H1 (cell line): Measurements from ENCODE around the gene GPATCH4. TPM values are rescaled to one million over a fixed set of nuclear protein-coding genes. Genes with fewer than 3 reads are reported as not detected.

ENCODE experiments used
- CTCF ChIA-PET: fragments of 300-600 bp; sonication (Branson Sonifier 250); formaldehyde crosslinking; loops from one replicate; lab custom pipeline; 2021; ENCODE audit not compliant: partially characterized antibody; lab: Charles Lee
- POLR2A ChIA-PET: fragments of 300-600 bp; sonication (Branson Sonifier 250); formaldehyde crosslinking; loops from one replicate; lab custom pipeline; 2021; ENCODE audit warnings: inconsistent platforms; ENCODE audit not compliant: partially characterized antibody; lab: Charles Lee
- DNase-seq, 2 experiments: peaks; one replicate each; pipeline versions ENCODE4 v3.0.0 to v3.0.0-alpha.2; 2010 to 2022; ENCODE audit warnings: low spot score in 2 of 2, low read depth in 1 of 2, mixed read lengths in 1 of 2
- FAIRE-seq: peaks from 2 replicates; lab custom pipeline; 2011; peaks lifted over from hg19 to GRCh38; lab: Jason Lieb, UNC
- H2AFZ ChIP-seq: 2 replicates; pipeline ENCODE4 v1.8.1; 2012; ENCODE audit warnings: low read length, inconsistent platforms
- H2AK5ac ChIP-seq: 2 replicates; pipeline ENCODE4 v1.6.1; 2013; ENCODE audit warnings: low read depth, low read length
- H2BK120ac ChIP-seq: replicated peaks from 2 replicates; pipeline ENCODE3; 2013; ENCODE audit warnings: low read depth, low read length, inconsistent platforms
- H2BK12ac ChIP-seq: 2 replicates; pipeline ENCODE4 v1.6.1; 2013; ENCODE audit warnings: low read depth, low read length
- H2BK15ac ChIP-seq: 2 replicates; pipeline ENCODE4 v1.6.1; 2013; ENCODE audit warnings: low read length
- H2BK20ac ChIP-seq: 2 replicates; pipeline ENCODE4 v1.6.1; 2013; ENCODE audit warnings: low read length
- H2BK5ac ChIP-seq: 2 replicates; pipeline ENCODE4 v1.6.1; 2013; ENCODE audit warnings: low read depth, low read length
- H3K14ac ChIP-seq: 2 replicates; pipeline ENCODE4 v1.6.1; 2013; ENCODE audit warnings: inconsistent platforms; ENCODE audit not compliant: insufficient read length
- H3K18ac ChIP-seq: 2 replicates; pipeline ENCODE4 v1.6.1; 2013; ENCODE audit warnings: low read length; ENCODE audit errors: extremely low read depth
- H3K23ac ChIP-seq: 2 replicates; pipeline ENCODE4 v1.6.1; 2013; ENCODE audit warnings: inconsistent platforms; ENCODE audit not compliant: insufficient read length
- H3K23me2 ChIP-seq: 2 replicates; pipeline ENCODE4 v1.6.1; 2013; ENCODE audit warnings: low read depth, low read length
- H3K27ac ChIP-seq: 2 replicates; pipeline ENCODE4 v1.6.1; 2011; ENCODE audit warnings: low read depth, low read length, inconsistent platforms
- H3K27me3 ChIP-seq, 4 experiments: replicated peaks in 1 of 4; 1 replicate in 1 of 4; 2 replicates in 3 of 4; pipeline versions ENCODE4 v1.6.1 to v1.8.1; 2011 to 2013; ENCODE audit warnings: low read length in 3 of 4, mild to moderate bottlenecking in 3 of 4, inconsistent platforms in 2 of 4, mixed read lengths in 2 of 4, moderate library complexity in 1 of 4; ENCODE audit not compliant: control insufficient read depth in 3 of 4, insufficient read depth in 3 of 4; ENCODE audit errors: extremely low read depth in 1 of 4
- H3K36me3 ChIP-seq, 4 experiments: 2 replicates each; pipeline versions ENCODE4 v1.6.1 to v1.8.1; 2011 to 2013; ENCODE audit warnings: mild to moderate bottlenecking in 4 of 4, low read length in 3 of 4, moderate library complexity in 2 of 4, control low read depth in 1 of 4, inconsistent platforms in 1 of 4; ENCODE audit not compliant: insufficient read depth in 4 of 4, control insufficient read depth in 2 of 4
- H3K4ac ChIP-seq: replicated peaks from 2 replicates; pipeline ENCODE3; 2013; ENCODE audit warnings: low read length, low read depth, mixed read lengths, inconsistent platforms; ENCODE audit not compliant: insufficient read length
- H3K4me1 ChIP-seq, 4 experiments: replicated peaks in 1 of 4; 1 replicate in 1 of 4; 2 replicates in 3 of 4; pipeline versions ENCODE4 v1.6.1 to v1.8.1; 2011 to 2013; ENCODE audit warnings: low read length in 3 of 4, inconsistent platforms in 2 of 4, mixed read lengths in 1 of 4; ENCODE audit not compliant: insufficient read depth in 4 of 4, control insufficient read depth in 3 of 4
- H3K4me2 ChIP-seq, 2 experiments: 2 replicates each; pipeline versions ENCODE4 v1.6.1 to v1.8.1; 2011 to 2013; ENCODE audit warnings: low read depth in 2 of 2, low read length in 2 of 2, control low read depth in 1 of 2, inconsistent platforms in 1 of 2, mild to moderate bottlenecking in 1 of 2; ENCODE audit not compliant: insufficient read depth in 1 of 2
- H3K4me3 ChIP-seq, 4 experiments: fragments of 200-600, 300-600 bp in 1 of 4; sonication (generic), shearing (Covaris generic), sonication (Bioruptor Twin) in 1 of 4; 2 replicates each; pipeline versions ENCODE4 v1.5.1 to v1.8.1; 2011 to 2016; ENCODE audit warnings: low read length in 4 of 4, low read depth in 3 of 4, control low read depth in 2 of 4, inconsistent platforms in 2 of 4, mild to moderate bottlenecking in 2 of 4, mixed read lengths in 1 of 4, moderate library complexity in 1 of 4; ENCODE audit not compliant: insufficient read depth in 2 of 4; ENCODE audit errors: extremely low read depth in 1 of 4
- H3K56ac ChIP-seq: replicated peaks from 2 replicates; pipeline ENCODE3; 2013; ENCODE audit warnings: low read depth, mild to moderate bottlenecking, mixed read lengths, low read length, inconsistent platforms; ENCODE audit not compliant: insufficient read length
- H3K79me1 ChIP-seq: 2 replicates; pipeline ENCODE4 v1.6.1; 2013; ENCODE audit warnings: low read depth, low read length, control low read depth
- H3K79me2 ChIP-seq, 2 experiments: 2 replicates each; pipeline versions ENCODE4 v1.6.1 to v1.8.1; 2012 to 2013; ENCODE audit warnings: low read length in 2 of 2, mild to moderate bottlenecking in 2 of 2, inconsistent platforms in 1 of 2; ENCODE audit not compliant: insufficient read depth in 2 of 2, control insufficient read depth in 1 of 2
- H3K9ac ChIP-seq, 4 experiments: replicated peaks in 1 of 4; 1 replicate in 1 of 4; 2 replicates in 3 of 4; pipeline versions ENCODE4 v1.6.1 to v1.8.1; 2011 to 2013; ENCODE audit warnings: low read depth in 3 of 4, low read length in 3 of 4, control low read depth in 2 of 4, mild to moderate bottlenecking in 2 of 4, moderate library complexity in 2 of 4, inconsistent platforms in 1 of 4; ENCODE audit errors: extremely low read depth in 1 of 4
- H3K9me3 ChIP-seq, 2 experiments: 2 replicates each; pipeline versions ENCODE4 v1.6.1 to v1.8.1; 2012 to 2013; ENCODE audit warnings: mild to moderate bottlenecking in 2 of 2, moderate library complexity in 2 of 2, control low read depth in 1 of 2, inconsistent platforms in 1 of 2, low read depth in 1 of 2, low read length in 1 of 2, mixed read lengths in 1 of 2; ENCODE audit not compliant: insufficient read depth in 2 of 2
- H4K20me1 ChIP-seq, 2 experiments: replicated peaks in 1 of 2; 2 replicates each; pipeline versions ENCODE3 to v1.8.1; 2011 to 2013; ENCODE audit warnings: inconsistent platforms in 2 of 2, low read length in 2 of 2, mild to moderate bottlenecking in 1 of 2; ENCODE audit not compliant: insufficient read depth in 2 of 2, control insufficient read depth in 1 of 2
- H4K5ac ChIP-seq: 2 replicates; pipeline ENCODE4 v1.6.1; 2013; ENCODE audit warnings: low read length, low read depth, mixed read lengths, inconsistent platforms; ENCODE audit not compliant: insufficient read length
- H4K8ac ChIP-seq: 2 replicates; pipeline ENCODE4 v1.8.0; 2013; ENCODE audit warnings: mild to moderate bottlenecking, moderate library complexity, low read length, inconsistent platforms; ENCODE audit not compliant: insufficient read depth; ENCODE audit errors: extremely low read depth
- H4K91ac ChIP-seq: replicated peaks from 2 replicates; pipeline ENCODE3; 2013; ENCODE audit warnings: low read length, mixed read lengths, inconsistent platforms; ENCODE audit not compliant: insufficient read length
- CREB1 ChIP-seq: IDR thresholded peaks from 2 replicates; pipeline ENCODE4 v1.6.1; 2012; ENCODE audit warnings: inconsistent platforms
- CTBP2 ChIP-seq: IDR thresholded peaks from 2 replicates; pipeline ENCODE4 v1.7.0; 2011; ENCODE audit warnings: borderline replicate concordance, mild to moderate bottlenecking, moderate library complexity, mixed read lengths, low read length; ENCODE audit not compliant: insufficient read depth, insufficient read length
- FOSL1 ChIP-seq: IDR thresholded peaks from 2 replicates; pipeline ENCODE4 v1.6.1; 2011; ENCODE audit warnings: mild to moderate bottlenecking, low read depth, low read length, moderate library complexity; ENCODE audit not compliant: insufficient read depth
- POLR2AphosphoS5 ChIP-seq: IDR thresholded peaks from 2 replicates; pipeline ENCODE4 v1.6.1; 2011; ENCODE audit warnings: low read depth, low read length
- RAD21 ChIP-seq, 2 experiments: IDR thresholded peaks in 1 of 2; conservative IDR thresholded peaks in 1 of 2; 2 replicates each; pipeline ENCODE4 v1.6.1; 2011; ENCODE audit warnings: low read depth in 2 of 2, low read length in 2 of 2, improper control_type of control experiment in 1 of 2, inconsistent platforms in 1 of 2, mild to moderate bottlenecking in 1 of 2, moderate library complexity in 1 of 2
- RFX5 ChIP-seq: IDR thresholded peaks from 2 replicates; pipeline ENCODE4 v1.6.1; 2011; ENCODE audit warnings: low read depth, low read length, improper control_type of control experiment, borderline replicate concordance
- SUZ12 ChIP-seq: fragments of 200-600 bp; sonication (generic); IDR thresholded peaks from 2 replicates; pipeline ENCODE4 v1.6.1; 2012; ENCODE audit warnings: mild to moderate bottlenecking, inconsistent platforms, low read length, moderate library complexity, mixed read lengths
- TEAD4 ChIP-seq: IDR thresholded peaks from 2 replicates; pipeline ENCODE4 v1.6.1; 2012; ENCODE audit warnings: low read depth, low read length, inconsistent platforms, mixed read lengths
- WGBS, 2 experiments: shearing (Covaris generic) in 1 of 2; methylation state at CpG; one replicate each; pipeline versions ENCODE4 v1.1.6 to v1.1.7; 2013 to 2015; ENCODE audit warnings: low lambda C conversion rate in 2 of 2, mixed read lengths in 2 of 2, inconsistent platforms in 1 of 2, low coverage in 1 of 2, missing lambda C conversion rate in 1 of 2; ENCODE audit not compliant: insufficient replicate concordance in 2 of 2, insufficient coverage in 1 of 2, insufficient read length in 1 of 2; ENCODE audit errors: extremely low coverage in 1 of 2, missing lambda C conversion rate in 1 of 2; 5-methylcytosine and 5-hydroxymethylcytosine counted together
- polyA plus RNA-seq, 7 experiments: library from polyadenylated mRNA; depleted of rRNA in 3 of 7; stranded (reverse) in 5 of 7; unstranded in 2 of 7; fragments of >200 nt in 5 of 7; fragments of 200-250 nt in 2 of 7; gene quantifications; 1 replicate in 5 of 7; 2 replicates in 1 of 7; 4 replicates in 1 of 7; pipeline versions ENCODE4 v1.2.1 to v1.2.3, GENCODE V29; 2011 to 2013; ENCODE audit warnings: missing spikeins in 2 of 7, mixed read lengths in 2 of 7
- total RNA-seq: library from RNA; stranded (reverse); fragmentation: NEBNext Ultra II Directional; extraction: Animal tissue kit (Norgen Biotek cat#: 25700); gene quantifications from 2 replicates; pipeline ENCODE4 v1.2.1, GENCODE V29; 2021
- TF ChIP-seq, protein P1 (sequence below), 3 experiments: IDR thresholded peaks; 1 replicate in 2 of 3; 2 replicates in 1 of 3; pipeline versions ENCODE4 v1.5.1 to v1.6.1; 2011; ENCODE audit warnings: low read length in 3 of 3, mild to moderate bottlenecking in 3 of 3, inconsistent platforms in 2 of 3, low read depth in 1 of 3, moderate library complexity in 1 of 3; ENCODE audit not compliant: insufficient read depth in 1 of 3; ENCODE audit errors: control extremely low read depth in 1 of 3

Gene GPATCH4
- total and polyA plus RNA-seq, 2 of the 8 experiments (the other 6 are each of a cell fraction or from before 2014, with no cell fraction given): 20.5 to 47.9 TPM

DNA sequence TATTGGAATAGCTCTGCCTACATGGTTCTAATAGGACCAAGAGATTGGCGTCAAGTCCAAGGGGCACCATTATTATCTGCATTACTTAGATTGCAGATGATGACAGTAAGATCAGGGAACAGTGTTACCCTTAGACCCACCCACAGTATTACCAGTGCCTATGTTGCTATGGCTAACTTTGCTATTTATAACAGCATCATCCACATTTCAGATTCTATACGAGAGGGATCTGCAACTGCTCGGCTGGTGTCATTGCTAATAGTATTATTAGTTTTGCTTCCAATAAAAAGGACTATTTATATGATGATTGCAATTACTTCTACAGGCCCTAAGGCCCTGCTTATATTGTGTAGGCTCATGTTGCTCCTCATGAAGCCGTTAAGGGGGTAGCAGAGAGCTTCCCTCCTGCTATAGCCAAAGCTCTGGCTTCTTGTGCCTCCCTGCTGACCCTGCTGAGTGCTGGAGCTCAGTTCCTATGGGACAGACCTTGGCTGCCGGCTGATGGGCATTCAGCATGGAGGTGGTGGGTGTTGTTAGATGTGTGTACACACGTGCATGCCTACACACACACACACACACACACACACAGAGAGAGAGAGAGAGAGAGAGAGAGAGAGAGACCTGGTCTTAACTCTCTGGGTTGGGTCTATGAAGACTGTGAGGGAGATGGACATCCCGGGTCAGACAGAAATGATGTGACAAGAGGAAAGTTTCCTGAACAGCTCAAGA lies 41.9 kb upstream of the GPATCH4 start:
- H2BK5ac ChIP-seq: no peak overlapping the region
- no peak overlapping the region for H3K14ac ChIP-seq
- no peaks in the 10 kb centered on the region for H3K9me3 ChIP-seq
- no peak for DNase-seq
- H2BK120ac ChIP-seq: no peak overlapping the region
- peaks cover 0 to 4% of the 10 kb centered on the region in 2 experiments for H4K20me1 ChIP-seq
- H3K79me2 ChIP-seq: no peaks in the 10 kb centered on the region
- H3K23me2 ChIP-seq: peaks cover 13% of the 10 kb centered on the region; the same call in 1 of the 2 replicates
- H3K27ac ChIP-seq: no peak overlapping the region
- no peak overlapping the region for H2AK5ac ChIP-seq
- H4K8ac ChIP-seq: no peak overlapping the region; the same call in 1 of the 2 replicates
- H4K91ac ChIP-seq: no peak overlapping the region
- H2AFZ ChIP-seq: no peak overlapping the region
- no peaks in the 10 kb centered on the region for H3K79me1 ChIP-seq
- no peak overlapping the region for H2BK12ac ChIP-seq
- peak overlapping the region; percentile 77 to 95; a peak in 3 of 4 replicates for H3K4me2 ChIP-seq
- no peak overlapping the region for H4K5ac ChIP-seq
- peak overlapping the region in 1 of 4 experiments; percentile 72; a peak in 2 of 8 replicates for H3K4me3 ChIP-seq
- H3K27me3 ChIP-seq: peaks cover 11 to 88% (median 70%) of the 10 kb centered on the region in 4 experiments
- no peak overlapping the region for H3K9ac ChIP-seq
- no peak overlapping the region for H3K23ac ChIP-seq
- H2BK20ac ChIP-seq: 0 out of 2 replicates have a peak overlapping the region, but pooled peaks have one; percentile 21
- peaks cover 8 to 23% (median 15%) of the 10 kb centered on the region in 4 experiments for H3K4me1 ChIP-seq
- no peak overlapping the region for H3K18ac ChIP-seq
- no peak overlapping the region for H3K4ac ChIP-seq
- WGBS, 2 experiments: 63% methylated on average over 6 of the region's 7 CpGs; no CpG with 5 or more reads in 1 of the 2 experiments
- H2BK15ac ChIP-seq: no peak overlapping the region
- CTCF ChIA-PET: interaction anchor here (0.6 to 43.0 kb wide), 19 partner anchors 9 to 284 kb away, joined by 3 to 868 read pairs (median 4); partner anchors contain the start of genes CRABP2, HAPLN2, NAXE and NES
- H3K56ac ChIP-seq: no peak overlapping the region
- no peaks in the 10 kb centered on the region for H3K36me3 ChIP-seq
- POLR2A ChIA-PET: interaction anchor here (0.7 to 3.6 kb wide), 15 partner anchors 9 to 618 kb away, joined by 3 to 22 read pairs (median 4); partner anchors contain the start of gene NES
- FAIRE-seq: no peak
- TF ChIP-seq RAD21 (IDR thresholded peaks at IDR 0.05 in 1 of 2, conservative IDR thresholded peaks at IDR 0.05 in 1 of 2; ENCODE audit: low read depth in 2 of 2, low read length in 2 of 2): no peak; a peak in 1 of 4 replicates
- TF ChIP-seq RFX5: no peak
- TF ChIP-seq CTBP2: no peak
- TF ChIP-seq CREB1: no peak
- no peak for TF ChIP-seq POLR2AphosphoS5
- TF ChIP-seq SUZ12: no peak
- TF ChIP-seq FOSL1: no peak
- TF ChIP-seq TEAD4: no peak
- TF ChIP-seq, protein P1, sequence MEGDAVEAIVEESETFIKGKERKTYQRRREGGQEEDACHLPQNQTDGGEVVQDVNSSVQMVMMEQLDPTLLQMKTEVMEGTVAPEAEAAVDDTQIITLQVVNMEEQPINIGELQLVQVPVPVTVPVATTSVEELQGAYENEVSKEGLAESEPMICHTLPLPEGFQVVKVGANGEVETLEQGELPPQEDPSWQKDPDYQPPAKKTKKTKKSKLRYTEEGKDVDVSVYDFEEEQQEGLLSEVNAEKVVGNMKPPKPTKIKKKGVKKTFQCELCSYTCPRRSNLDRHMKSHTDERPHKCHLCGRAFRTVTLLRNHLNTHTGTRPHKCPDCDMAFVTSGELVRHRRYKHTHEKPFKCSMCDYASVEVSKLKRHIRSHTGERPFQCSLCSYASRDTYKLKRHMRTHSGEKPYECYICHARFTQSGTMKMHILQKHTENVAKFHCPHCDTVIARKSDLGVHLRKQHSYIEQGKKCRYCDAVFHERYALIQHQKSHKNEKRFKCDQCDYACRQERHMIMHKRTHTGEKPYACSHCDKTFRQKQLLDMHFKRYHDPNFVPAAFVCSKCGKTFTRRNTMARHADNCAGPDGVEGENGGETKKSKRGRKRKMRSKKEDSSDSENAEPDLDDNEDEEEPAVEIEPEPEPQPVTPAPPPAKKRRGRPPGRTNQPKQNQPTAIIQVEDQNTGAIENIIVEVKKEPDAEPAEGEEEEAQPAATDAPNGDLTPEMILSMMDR (IDR thresholded peaks at IDR 0.05; ENCODE audit: control extremely low read depth in 1 of 3, insufficient read depth in 1 of 3, low read depth in 1 of 3, low read length in 3 of 3): no peak
